NCI-H1694 treated with DMSO at 0.1 percent for 48 hours (cell line): ENCODE data around the gene TRNT1.

Source experiments
- DNase-seq: peaks from one replicate; lab custom pipeline; 2025; lab: John Stamatoyannopoulos, UW

Gene TRNT1

DNA sequence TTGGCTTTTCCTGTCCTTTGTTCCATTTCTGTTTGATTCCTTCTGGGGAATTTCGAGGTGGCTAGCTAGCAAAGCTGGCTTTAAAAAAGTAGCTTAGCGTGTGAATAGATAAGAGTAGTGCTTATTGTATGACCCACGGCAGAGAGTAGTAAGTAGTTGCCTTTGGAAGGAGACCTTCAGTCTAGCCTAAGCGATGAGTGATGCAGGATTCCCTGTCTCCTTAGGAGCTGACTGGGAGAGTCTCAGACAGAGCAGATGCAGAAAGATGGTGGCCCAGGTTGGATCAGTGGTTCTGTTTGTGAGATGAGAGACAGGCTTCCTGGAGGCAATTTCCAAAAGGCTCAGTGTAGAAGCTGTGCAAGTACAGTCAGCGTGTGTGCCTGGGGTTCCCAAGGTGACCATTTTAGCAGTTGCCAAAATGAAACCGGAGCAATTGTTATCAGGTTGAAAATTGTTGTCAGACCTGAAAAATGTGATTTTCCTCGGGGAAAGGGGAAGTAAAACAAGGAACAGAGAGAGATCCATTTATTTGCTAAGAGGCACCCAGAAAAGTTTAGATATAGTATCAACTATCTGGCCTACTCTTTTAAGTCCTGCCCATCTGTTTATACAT is 15.9 kb upstream of the TRNT1 start:
- no peak for DNase-seq

GRCh38 chr3:3113042-3113709 is 13.6 kb upstream of the TRNT1 start:
- DNase-seq = no peak

- DNase-seq = no peak
Observed at GRCh38 chr3:3117651-3118050, 9.1 kb upstream of the TRNT1 start.

DNA sequence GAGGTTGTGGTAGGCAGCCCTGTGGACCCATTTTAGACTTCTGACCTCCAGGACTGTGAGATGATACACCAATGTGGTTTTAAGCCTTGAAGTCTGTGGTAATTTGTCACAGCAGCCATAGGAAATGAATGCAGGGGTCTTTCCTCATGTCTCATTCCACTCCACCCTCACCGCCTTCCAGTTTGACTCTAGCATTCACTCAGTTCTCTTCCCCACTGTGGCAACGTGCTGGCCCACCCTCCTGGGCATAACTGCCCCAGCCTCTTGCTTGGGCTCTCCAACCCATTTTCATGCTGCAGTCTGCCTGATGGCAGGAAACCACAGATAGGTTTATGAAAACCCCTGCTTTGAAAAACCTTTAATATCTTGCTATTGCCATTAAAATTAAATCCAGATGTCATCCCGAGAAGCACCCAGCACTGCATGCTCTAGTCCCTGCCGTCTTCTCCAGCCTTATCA is 7.3 kb upstream of the TRNT1 start:
- DNase-seq = no peak

DNA sequence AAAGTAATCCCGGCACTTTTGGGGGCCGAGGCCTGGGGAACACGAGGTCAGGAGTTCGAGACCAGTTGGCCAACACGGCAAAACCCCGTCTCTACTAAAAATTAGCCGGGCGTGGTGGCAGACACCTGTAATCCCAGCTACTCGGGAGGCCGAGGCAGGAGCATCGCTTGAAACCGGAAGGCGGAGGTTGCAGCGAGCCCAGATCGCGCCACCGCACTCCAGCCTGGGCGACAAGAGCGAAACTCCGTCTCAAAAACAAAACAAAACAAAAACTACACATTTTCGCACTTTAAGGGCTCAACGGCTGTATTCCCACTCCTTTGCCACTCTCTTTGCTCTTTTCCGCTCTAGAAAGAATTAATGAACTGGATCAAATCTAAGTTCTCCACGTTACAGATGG is 763 bp upstream of the TRNT1 start:
- DNase-seq = no peak

DNA sequence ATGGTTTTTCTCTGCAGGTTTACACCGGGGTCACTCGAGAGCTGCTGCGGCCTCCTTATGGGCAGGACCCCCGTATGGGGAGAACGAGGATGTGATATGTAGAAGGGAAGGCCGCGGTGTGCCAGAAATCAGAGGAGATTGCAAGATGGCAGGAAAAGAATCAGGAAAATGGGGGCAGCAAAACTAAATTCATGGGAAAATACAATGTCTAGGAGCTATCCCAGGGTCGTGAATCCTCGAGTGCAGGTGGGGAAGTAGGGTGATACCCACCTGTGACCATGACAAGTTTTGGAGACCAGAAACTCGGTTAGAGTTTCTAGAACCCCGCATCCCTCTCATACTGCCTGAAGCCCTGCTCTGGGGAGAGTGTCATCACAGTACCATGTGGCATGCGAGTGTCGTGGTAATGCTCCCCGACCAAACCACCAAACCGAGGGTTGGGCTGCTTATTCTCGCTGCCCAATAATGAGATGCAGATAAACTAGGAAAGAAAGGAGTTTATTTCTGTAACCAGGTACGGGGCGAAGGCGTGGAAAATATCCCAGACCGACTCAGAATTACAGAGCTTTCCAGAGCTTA is 781 bp downstream of the TRNT1 start:
- no peak for DNase-seq

DNA sequence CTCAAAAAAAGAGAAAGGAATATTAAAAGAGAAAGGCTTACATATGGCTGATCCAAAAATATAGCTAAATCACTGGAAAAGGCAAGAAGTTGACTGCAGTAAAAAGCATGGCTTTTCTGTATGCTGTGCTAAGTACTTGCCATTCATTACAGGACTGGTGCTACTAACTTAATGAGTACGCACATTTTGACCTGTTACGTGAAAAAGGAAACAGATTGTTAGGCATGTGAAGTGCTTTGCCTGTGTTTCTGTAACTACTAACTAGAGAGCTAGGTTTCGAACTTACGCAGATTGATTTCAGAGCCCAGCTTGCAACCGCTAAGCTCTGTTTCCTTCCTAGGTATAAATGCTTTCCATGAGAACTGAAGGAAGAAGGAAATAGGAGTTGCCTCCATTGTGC is 2.8 kb downstream of the TRNT1 start:
- DNase-seq = no peak

GRCh38 chr3:3133500-3133899 is 6.8 kb downstream of the TRNT1 start:
- no peak for DNase-seq

DNA sequence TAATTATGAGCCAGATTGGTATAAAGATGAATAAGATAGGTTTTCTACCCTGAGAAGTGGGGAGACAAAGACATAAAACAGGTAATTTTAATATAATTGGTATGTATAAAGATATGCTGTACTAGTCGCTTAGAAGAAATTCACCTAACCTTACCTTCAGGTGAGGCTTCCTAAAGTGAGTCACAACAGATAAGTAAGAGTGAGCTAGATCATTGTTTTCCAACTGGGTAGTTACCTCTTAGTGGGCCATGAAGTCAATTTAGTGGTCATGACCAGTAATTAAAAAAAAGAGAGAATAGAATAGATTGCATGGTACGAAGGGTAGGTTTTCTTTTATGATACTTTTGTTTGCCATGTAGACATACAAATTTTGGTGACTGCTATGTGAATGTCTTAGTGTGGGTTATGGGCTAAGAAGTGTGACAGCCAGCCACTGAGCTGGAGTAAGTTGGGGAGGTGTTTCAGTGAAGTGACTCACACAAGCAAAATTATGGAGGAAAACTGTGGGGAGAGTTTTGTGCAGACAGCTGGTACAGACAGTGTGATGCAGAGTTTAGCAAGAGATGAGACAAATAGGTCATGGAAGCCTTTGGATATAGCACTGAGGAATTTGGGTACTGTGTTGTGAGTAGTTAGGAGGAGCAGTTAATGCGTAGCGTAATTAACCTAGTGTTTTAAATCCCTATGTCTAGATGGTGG is 8.2 kb downstream of the TRNT1 start:
- no peak for DNase-seq

- DNase-seq = no peak
Observed at GRCh38 chr3:3137526-3137925, 10.8 kb downstream of the TRNT1 start.

GRCh38 chr3:3141939-3142338 is 15.2 kb downstream of the TRNT1 start:
- DNase-seq = no peak

- no peak for DNase-seq
Observed at GRCh38 chr3:3145831-3146230, 19.1 kb downstream of the TRNT1 start.

- no peak for DNase-seq
Observed at GRCh38 chr3:3149560-3149959, 22.8 kb downstream of the TRNT1 start.

DNA sequence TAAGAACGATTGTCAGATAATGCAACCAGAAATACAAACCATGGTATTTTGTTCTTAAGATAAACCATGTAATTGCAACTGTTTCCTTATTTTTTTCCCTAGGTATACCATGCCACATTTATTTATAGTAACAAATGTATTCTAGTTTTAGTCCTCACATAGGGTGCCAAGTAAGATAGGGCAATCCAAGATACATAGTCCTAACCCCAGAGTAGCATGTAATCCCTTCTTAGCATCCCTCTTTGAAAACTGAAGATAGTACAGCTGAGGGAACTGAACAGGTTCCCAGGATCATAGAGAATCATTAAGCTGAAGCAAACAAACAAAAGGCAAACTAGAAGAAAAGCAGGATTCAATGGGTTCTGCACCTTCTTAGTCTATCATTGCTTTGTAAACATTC is 24.8 kb downstream of the TRNT1 start:
- no peak for DNase-seq

DNA sequence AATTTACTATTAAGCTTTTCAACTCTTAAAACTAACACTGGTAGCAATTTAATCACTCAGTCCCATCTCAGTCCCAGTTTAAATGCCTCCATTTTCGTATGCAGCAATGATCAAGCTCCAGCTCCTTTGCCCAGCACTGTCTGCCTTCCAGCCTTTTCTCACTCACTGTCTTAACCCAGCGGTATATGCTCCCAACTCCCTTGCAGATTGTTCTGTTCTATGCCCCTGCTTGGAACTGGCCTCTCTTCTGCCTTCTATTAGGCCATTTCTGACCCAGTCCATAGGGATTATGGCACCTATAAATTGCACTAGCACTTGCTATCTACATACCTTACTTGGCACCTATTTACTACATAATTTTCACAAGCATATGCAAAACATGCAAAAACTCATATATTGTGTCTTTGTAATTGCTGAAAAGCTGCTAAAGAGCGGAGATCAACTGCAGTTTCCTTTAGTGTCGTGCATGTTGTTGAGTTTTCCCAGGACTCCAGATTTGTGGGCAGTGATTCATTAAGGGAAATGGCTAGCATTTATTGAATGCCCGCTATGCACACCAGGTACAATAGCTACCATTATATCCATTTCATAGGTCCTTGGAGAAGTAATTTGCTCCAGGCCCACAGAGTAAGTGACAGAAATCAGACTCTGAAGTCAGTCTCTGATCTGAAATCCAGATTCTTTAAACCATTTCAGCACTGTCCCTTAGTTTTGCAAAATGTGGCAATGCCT is 28.3 kb downstream of the TRNT1 start:
- DNase-seq = no peak

GRCh38 chr3:3157484-3157883 is 30.7 kb downstream of the TRNT1 start:
- no peak for DNase-seq

GRCh38 chr3:3160826-3161225 is 34.1 kb downstream of the TRNT1 start:
- DNase-seq = no peak

GRCh38 chr3:3165241-3165640 is 38.5 kb downstream of the TRNT1 start:
- DNase-seq = no peak

DNA sequence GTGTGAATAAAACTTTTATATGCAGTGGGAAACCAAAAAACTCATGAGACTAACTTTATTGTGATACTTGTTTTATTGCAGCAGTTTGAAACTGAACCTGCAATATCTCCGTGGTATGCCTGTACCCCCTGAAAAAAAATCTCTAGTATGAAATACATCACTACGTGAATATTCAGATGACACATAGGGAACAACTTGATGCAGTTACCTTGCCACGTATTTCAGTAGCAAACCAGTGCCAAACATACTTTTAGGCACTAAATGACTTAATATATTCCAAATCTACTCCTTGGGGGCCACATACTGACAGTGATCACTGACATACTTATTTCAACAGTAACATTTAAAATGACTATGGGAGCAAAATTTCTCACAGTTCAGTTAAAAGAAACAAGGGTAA is 38.9 kb downstream of the TRNT1 start:
- DNase-seq = no peak

GRCh38 chr3:3170998-3171397 is 44.3 kb downstream of the TRNT1 start:
- no peak for DNase-seq

- DNase-seq = no peak
Observed at GRCh38 chr3:3172627-3173026, 45.9 kb downstream of the TRNT1 start.

GRCh38 chr3:3177861-3178497 is 51.2 kb downstream of the TRNT1 start:
- no peak for DNase-seq
